Posterior vena cava (tissue), 2 donors: ENCODE measurements around the gene ZNRF3. TPM values are rescaled to one million over a fixed set of nuclear protein-coding genes. Genes with fewer than 3 reads are reported as not detected.

Source experiments
- DNase-seq: peaks from one replicate; pipeline ENCODE4 v3.0.0-alpha.2; 2020; ENCODE audit warnings: low spot score
- intact Hi-C, 2 donors: fragments of 100-400 bp; cut with DNase I; formaldehyde crosslinking; loops; one replicate each; pipeline versions ENCODE4 v1.14.1 to v1.14.2; 2022 to 2023
- total RNA-seq, 2 donors: library from RNA; stranded (reverse); fragmentation: NEBNext Ultra II Directional; extraction: Animal tissue kit (Norgen Biotek cat#: 25700); gene quantifications; one replicate each; pipeline ENCODE4 v1.2.1, GENCODE V29; 2021
- donor health status: DM: yes; HTN: yes; CAD: no.
- donor health status: DM: yes; HTN: yes; CAD: no.

Gene ZNRF3
- total RNA-seq, 2 donors from 2014 or later = 7.5 to 8.5 TPM

DNA sequence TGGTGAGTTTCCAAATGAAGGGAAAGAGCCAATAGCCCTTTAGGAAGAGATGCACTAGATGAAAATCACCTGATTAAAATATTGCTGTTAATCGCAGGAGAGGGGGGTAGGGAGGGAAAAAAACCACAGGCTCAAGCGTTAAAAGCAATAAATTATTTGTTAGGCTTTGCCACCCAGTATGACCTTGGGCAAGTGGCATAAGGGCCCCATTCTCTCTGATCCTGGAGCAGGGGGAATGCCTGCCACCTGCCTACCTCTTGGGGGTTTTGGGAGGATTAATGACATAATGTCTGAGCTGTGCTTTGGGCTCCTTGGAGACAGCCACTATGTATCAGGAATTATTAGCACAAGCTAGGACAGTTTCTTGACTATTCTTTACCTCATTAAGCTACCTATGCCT is 80.0 kb downstream of the ZNRF3 start:
- intact Hi-C loops = no loop called here
- no peak for DNase-seq

DNA sequence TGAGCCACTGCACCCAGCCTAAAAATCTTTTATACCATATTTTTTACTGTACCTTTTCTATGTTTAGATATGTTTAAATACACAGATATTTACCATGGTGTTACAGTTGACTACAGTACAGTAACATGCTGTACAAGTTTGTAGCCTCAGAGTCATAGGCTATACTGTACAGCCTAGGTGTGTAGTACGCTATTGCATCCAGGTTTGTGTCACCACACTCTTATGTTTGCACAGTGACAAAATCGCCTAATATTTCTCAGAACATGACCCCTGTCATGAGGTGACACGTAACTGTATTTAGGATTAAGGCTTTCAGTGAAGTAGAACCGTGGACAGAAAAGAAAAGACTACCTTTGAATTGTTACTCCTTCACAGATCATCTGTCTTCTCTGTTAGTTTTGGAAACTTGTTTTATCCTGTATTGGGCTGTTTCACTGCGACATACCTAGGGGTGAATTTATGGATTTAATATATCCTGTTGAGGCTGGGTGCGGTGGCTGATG is 83.8 kb downstream of the ZNRF3 start:
- DNase-seq = no peak
- intact Hi-C loops = no loop called here

DNA sequence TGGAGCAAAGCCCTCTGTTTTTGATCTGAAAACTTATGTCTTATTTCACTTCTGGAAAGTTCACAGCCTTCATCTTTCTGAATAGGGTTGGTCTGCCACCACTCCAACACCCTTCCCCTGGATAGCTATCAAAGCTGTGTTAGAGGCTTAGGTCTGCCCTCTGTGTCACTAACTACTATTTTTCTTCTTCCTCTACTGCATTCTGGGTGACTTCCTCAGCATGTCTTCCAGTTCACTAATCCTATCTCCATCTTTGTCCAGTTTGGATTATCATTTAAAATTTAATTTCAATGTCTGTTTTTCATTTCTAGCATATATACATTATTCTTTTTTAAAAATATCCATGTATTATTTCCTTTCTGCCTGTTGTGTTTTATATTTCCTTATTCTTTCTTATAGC is 84.6 kb downstream of the ZNRF3 start:
- no peak for DNase-seq
- intact Hi-C loops = no loop called here

DNA sequence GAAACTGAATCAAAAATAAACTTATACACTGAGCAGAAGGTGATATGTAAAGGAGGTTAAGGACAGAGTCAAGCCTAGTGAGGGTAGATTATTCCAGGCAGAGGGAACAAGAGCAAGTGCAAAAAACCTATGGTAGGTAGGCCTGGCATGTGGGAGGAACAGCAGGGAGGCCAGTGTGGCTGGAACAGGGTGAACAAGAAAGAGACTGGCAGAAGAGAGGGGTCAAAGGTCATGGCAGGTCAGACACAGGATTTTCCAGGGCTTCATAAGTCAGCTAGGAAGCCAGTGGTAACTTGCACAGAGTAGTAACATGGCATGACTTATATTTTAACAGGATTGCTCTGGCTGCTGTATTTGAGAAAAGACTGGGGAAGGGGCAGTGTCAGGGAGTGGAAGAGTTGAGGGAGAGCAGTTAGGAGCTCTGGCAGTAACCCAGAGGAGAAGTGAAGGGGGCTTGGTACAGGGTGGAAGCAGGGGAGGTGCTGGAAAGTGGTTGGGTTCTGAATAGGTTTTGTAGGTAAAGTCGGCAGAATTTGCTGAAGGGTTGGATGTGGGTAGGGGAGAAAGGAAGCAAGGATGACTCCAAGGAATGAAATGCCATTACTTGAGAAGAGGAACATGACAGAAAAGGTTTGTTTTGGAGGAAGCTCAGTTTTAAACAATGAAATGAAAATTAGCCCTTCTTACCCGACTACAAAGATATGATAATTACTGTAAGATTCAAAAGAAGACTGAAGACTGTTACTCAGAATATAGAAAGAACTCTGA is 86.2 kb downstream of the ZNRF3 start:
- no peak for DNase-seq
- intact Hi-C loops = loop anchor here in 1 of 2 donors (10.0 kb wide), 1 partner anchor 55 kb away; no protein-coding TSS in a partner anchor

DNA sequence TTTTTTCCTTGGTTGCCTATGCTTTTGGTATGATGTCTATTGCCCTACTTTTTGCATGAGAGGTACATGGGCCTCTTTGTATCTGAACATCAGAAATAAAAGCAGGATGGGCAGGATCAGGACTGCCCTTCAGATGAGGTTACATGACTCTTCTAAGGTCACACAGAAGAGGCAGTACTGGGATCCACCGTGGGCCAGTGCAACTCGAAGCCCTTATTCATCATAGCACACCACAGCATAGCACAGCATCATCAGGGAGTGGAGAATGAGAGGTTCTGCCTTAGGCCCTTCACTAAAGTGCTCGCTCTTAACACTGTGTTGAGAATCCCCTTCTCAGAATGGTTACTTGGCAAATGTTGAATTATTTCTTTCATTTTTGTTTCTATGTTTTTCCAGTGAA is 90.0 kb downstream of the ZNRF3 start:
- intact Hi-C loops = loop anchor here in 1 of 2 donors (10.0 kb wide), 1 partner anchor 51 kb away; no protein-coding TSS in a partner anchor
- no peak for DNase-seq

DNA sequence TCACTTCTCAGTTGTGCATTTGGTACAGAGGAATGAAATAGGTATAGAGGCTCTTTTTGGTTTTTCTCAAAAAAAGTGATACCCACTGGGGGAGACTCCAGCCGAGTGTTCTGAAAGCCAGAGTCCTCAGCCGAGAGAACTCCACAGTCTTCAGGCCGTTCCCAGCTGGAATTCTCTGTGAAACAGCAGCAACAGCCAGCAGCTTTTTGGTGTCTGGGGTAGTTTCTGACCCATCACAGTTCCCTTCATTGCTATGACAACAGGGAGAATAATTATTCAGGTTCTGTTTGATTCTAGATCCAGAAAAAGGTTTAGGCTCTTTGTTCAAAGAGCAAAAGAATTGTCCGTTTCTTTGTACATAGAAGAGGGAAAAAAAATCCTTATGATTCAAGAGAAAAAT is 93.7 kb downstream of the ZNRF3 start:
- DNase-seq = no peak
- intact Hi-C loops = loop anchor here in 1 of 2 donors (10.0 kb wide), 1 partner anchor 48 kb away; no protein-coding TSS in a partner anchor

DNA sequence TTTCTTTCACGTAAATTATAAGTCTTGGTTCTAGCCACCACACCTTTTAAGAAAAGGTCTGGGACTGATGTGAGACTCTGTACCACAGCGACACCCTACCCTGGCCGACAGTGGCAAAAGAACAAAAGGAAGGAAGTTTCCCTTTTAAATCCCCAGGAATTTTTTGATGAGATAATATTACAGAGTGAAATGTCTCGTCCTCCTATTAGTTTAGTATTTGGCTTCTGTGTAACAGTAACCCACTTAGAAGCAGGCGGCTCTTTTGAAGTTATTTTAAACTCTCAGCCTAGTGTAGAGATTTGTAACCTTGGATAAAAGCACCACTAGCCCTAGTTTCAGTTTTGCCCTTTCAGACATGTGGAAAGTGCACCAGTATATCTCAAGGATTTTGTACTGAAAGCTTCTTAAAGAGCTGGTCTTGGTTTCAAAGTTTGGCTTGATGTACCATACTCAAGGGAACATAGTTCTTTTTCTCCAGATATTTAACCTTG is 94.2 kb downstream of the ZNRF3 start:
- intact Hi-C loops = loop anchor here in 1 of 2 donors (10.0 kb wide), 1 partner anchor 47 kb away; no protein-coding TSS in a partner anchor

DNA sequence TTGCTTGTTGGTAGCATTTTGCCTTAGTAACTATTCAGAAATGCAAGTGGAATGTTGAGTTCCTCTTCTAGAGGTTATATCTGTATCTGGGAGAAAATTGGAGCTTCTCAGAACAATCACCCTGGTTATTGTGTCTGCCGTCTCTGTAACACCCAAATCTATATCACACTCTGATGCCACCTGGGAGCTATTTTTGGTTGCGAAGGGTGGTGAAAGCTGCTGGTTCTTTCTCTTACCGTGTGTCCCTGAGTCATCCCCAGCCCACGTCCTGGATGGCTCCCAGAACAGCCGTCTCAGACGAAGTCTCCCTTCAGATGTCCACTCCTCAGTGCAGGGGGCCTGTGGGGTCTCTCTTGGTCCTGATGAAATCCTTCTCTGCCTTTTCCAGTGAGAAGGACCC is 94.8 kb downstream of the ZNRF3 start:
- intact Hi-C loops = loop anchor here in 1 of 2 donors (10.0 kb wide), 1 partner anchor 47 kb away; no protein-coding TSS in a partner anchor
- no peak for DNase-seq

More for the DNA sequence above, 94.2 kb downstream of the ZNRF3 start:
- DNase-seq = no peak

DNA sequence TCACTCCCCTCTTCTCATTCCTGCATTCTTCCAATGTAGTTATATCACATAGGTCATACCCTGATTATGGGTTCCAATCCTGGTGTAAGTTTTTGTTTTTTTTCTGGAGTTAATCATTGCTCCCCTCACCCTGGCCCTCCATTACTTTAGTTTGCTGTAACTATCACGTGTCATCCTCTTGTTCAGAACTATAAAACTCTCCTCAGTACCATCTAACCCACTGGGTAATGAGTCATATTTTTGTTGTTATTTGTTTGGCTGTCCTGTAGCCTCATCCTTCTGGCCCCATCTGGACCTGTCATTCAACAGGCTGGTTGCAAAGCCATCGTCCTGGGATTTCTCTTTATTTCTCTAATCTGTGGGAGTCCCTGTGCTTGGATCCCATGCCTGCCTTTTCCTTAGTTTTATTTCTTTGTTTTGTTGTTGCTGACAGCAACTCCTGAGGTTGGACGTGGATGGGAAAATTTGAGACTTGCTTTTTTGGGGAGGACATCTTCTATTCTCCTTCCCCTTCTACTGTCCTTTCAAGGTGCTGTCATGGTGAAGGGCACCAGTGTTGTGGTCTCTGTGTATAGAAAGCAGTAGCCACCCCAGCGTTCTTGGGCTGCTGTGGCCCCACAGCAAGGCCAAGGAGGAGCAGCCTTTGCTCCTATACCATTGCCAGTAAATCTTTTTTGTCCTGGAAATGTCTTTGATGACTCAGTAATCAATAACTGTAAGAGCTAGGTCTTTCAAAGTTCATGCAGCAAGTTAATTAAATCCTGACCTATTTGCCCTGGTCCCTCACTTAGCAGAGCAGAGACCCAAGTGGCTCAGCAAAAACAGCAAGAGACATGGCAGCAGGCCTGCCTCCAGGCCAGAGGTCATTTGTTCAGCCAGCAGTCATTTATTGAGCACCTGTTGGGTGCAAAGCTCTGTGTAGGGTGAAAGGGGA is 95.8 kb downstream of the ZNRF3 start:
- no peak for DNase-seq
- intact Hi-C loops = loop anchor here (1.0 to 10.0 kb wide), 2 partner anchors 45 to 46 kb away; no protein-coding TSS in a partner anchor

DNA sequence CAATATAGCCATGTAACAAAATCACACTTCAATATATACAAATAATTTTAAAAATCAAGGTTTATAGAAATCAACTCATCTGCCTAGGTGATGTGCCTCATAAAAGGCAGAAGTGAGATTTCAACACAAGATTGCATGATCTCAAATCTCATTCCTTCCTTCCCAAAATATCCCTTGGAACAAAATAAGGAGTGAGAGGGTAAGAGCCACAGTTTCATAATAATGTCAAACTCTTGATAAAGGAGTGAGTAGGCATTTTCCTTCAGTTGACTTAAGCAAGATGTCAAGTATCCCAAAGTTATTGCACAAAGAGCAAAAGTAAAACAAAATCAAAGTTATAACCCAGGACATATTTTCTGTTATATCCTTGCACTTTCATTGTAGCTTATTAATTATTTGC is 97.0 kb downstream of the ZNRF3 start:
- DNase-seq = no peak
- intact Hi-C loops = no loop called here

DNA sequence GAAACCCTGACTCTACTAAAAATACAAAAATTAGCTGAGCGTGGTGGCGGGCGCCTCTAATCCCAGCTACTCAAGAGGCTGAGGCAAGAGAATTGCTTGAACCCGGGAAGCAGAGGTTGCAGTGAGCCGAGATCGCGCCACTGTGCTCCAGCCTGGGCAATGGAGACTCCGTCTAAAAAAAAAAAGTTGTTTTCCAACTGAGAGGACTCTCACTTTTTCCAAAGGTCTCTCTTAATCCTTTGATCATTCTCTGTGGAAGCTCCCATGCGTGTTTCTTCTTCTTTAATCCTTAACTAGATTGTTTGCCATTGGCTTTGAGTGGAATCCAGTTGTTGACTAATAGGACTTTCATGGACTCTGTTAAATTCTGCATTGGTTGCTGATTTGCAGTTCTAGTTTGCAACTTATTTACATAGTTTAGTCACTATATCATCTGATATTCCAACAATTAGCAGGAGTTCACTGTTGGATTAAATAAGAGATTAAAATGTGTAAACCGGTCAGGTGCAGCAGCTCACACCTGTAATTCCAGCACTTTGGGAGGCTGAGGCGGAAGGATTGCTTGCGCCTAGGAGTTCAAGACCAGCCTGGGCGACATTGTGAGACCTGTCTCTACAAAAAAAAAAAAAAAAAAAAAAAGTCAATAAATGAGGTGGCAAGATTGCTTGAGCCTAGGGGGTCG is 98.6 kb downstream of the ZNRF3 start:
- DNase-seq = no peak
- intact Hi-C loops = no loop called here

DNA sequence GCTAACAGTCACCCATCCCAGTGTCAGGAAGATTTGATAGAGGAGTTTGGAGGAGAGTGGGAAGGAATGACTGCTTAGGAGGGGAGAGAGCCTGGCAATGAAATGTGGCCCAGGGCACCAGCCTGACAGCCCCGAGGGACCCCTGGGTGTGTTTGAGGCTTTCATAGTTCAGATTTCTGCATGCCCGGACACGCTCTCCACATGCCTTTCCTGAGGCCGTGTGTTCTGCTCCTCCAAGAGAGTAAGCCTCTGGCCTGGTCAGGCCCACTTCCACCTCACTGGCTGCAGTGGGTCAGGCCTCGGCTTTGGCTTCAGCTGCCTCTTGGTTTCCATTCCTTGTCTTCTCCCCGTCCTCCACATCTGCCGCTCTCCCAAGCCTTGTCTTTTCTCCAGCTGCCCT is 99.8 kb downstream of the ZNRF3 start:
- DNase-seq = no peak

DNA sequence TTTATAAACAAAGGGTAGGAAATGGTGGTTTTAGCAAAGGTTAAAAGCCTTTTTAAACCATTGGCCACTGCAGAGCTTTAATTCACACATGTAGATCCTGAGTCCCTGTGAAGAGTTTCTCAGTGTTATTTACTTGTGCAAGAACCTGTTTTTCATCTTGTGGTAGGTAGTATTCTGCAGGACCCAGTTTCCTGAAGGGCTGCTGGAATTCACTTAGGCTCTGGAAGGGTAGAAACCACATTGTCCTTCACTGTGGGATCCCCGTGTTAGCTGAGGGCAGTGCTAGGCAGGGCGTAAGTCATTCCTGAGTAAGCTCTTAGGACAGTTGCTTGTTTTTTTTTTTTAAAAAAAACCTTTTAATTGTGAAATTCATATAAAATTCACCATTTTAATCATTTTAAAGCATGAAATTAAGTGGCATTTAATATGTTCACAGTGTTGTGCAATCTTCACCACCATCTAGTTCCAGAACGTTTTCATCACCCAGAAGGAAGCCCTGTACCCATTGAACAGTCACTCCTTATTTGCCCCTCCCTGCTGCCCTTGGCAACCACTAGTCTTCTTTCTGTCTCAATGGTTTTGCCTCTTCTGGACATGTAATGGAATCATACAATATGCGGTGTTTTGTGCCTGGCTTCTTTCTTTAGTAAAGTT is 100.5 kb downstream of the ZNRF3 start:
- intact Hi-C loops = no loop called here
- DNase-seq = no peak

More for the DNA sequence above, 99.8 kb downstream of the ZNRF3 start:
- intact Hi-C loops = no loop called here

DNA sequence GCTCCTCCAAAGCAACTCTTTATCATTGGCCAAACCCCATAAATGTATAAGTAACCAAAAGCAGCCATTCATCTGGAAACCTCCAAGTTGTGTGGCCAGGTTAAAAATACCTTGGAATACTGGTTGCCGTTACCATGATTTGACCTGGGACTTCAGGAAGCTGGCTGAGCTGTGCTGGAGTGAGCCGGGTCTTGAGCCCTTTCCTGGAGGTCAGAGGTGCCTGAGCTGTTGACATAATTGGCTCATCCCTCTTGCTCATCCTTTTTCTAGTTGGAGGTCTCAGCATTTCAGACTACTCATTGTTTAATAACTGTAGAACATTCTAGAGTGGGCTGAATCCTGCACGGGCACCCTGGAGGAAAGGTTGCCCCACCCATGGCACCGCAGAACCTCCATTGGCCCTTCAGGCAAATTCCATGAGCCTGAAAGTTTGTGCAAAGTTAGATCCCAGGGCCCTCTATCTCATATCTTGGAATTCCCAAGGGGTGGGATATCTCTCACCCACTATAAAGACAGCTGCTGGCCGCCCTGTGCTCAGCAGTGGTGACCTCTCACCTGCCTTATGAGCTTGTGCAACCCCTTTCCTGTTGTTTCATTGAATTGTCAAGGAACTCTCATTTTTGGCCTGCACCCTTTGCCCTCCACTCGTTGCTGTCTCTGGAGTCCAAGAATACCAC is 101.2 kb downstream of the ZNRF3 start:
- no peak for DNase-seq

DNA sequence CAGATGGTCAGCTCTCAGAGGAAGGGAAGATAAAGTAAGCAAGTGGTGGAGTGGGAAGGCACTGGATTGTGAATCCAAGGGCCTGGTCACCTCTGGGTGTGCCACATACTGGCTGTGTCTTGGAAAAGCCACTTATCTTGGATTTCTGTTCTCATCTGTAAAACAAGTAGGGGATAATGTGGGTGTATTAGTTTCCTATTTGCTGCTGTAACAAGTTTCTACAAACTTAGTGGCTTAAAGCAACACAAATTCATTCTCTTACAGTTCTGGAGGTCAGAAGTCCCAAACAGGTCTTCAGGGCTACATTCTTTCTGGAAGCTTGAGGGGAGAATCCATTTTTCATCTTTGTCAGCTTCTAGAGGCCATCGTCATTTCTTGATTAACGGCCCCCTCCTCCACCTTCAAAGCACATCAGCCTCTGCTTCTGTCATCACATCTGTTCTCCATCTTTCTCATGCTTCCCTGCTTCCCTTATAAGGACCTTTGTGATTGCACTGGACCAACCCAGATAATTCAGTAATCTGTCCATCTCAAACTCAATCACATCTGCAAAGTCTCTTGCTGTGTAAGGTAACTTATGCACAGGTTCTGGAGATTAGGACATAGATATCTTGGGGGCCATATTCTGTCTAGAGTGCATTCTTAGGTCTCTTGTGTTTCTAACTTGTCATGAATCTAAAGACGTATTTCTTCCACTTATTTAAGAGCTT is 102.4 kb downstream of the ZNRF3 start:
- intact Hi-C loops = no loop called here
- no peak for DNase-seq

More for the DNA sequence above, 101.2 kb downstream of the ZNRF3 start:
- intact Hi-C loops = no loop called here

DNA sequence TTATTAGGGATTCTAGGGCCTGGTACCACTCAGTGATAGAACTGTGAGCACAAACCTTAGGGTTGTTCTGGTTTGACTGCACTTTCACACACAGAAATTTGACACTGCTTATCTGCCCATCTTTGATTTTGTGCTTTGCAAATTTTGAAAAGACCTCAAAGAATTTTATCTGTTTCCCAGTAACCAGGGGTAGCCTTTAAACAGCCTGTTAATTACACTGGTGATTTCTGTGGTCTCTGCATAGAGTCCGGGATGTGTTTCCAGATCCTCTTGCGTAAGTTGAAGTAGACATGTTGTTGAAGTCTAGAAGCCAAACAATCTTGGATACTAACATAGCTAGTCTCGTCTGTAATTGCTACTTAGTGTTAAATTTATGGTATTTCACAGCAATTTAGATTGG is 103.0 kb downstream of the ZNRF3 start:
- intact Hi-C loops = no loop called here
- DNase-seq = no peak

DNA sequence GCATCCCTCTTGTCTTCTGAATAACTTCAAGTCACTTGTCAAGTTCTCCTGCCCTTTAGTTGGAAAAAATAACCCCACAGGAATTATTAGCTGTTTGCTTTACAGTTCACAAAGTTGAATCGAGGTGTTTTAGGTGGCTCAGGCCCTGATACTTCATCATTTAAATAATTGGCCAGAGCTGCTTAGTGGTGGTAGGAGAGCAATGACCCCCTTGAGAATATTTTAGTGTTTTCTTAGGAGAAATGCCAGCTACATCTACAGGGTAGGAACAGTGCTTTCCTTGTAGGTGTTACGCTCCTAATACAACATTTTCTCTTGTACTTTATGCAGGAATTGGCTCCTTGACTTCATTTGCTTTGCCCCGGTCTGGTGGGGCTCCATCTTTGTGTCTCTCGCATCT is 105.1 kb downstream of the ZNRF3 start:
- no peak for DNase-seq
- intact Hi-C loops = no loop called here
